Muscle of arm (tissue), 14 donors: ENCODE measurements around the gene SMARCE1. TPM values are rescaled to one million over a fixed set of nuclear protein-coding genes. Genes with fewer than 3 reads are reported as not detected.

ENCODE experiments used
- DNase-seq: peaks from one replicate; pipeline ENCODE4 v3.0.0-alpha.2; 2013
- long read RNA-seq, 11 donors: transcript quantifications; one replicate each; lab custom pipeline, GENCODE V29; 2026
- polyA plus RNA-seq, 12 donors: library from polyadenylated mRNA; unstranded; fragments of 120-200 nt; gene quantifications; one replicate each; pipeline ENCODE4 v1.2.1, GENCODE V29; 2013; ENCODE audit not compliant: insufficient read length in 12 of 12

Gene SMARCE1
- polyA plus RNA-seq = 100 to 1,000 TPM in 11 of 12 donors, not detected in 1; 112 to 222 (median 136) TPM
- long read RNA-seq, donor 1, full-length matches to known transcripts = 96 of 112 reads
- long read RNA-seq, donor 1, partial matches to known transcripts = 16 of 112 reads
- long read RNA-seq, donor 1, other reads (novel, unspliced or antisense) = 0 of 112 reads
- long read RNA-seq, donor 2, full-length matches to known transcripts = 73 of 79 reads
- long read RNA-seq, donor 2, partial matches to known transcripts = 6 of 79 reads
- long read RNA-seq, donor 2, other reads (novel, unspliced or antisense) = 0 of 79 reads
- long read RNA-seq, donor 3, full-length matches to known transcripts = 54 of 54 reads
- long read RNA-seq, donor 3, partial matches to known transcripts = 0 of 54 reads
- long read RNA-seq, donor 3, other reads (novel, unspliced or antisense) = 0 of 54 reads
- long read RNA-seq, donor 4, full-length matches to known transcripts = 49 of 54 reads
- long read RNA-seq, donor 4, partial matches to known transcripts = 5 of 54 reads
- long read RNA-seq, donor 4, other reads (novel, unspliced or antisense) = 0 of 54 reads
- long read RNA-seq, donor 5, full-length matches to known transcripts = 134 of 134 reads
- long read RNA-seq, donor 5, partial matches to known transcripts = 0 of 134 reads
- long read RNA-seq, donor 5, other reads (novel, unspliced or antisense) = 0 of 134 reads
- long read RNA-seq, donor 6, full-length matches to known transcripts = 81 of 81 reads
- long read RNA-seq, donor 6, partial matches to known transcripts = 0 of 81 reads
- long read RNA-seq, donor 6, other reads (novel, unspliced or antisense) = 0 of 81 reads
- long read RNA-seq, donor 7, full-length matches to known transcripts = 49 of 49 reads
- long read RNA-seq, donor 7, partial matches to known transcripts = 0 of 49 reads
- long read RNA-seq, donor 7, other reads (novel, unspliced or antisense) = 0 of 49 reads
- long read RNA-seq, donor 8, full-length matches to known transcripts = 118 of 118 reads
- long read RNA-seq, donor 8, partial matches to known transcripts = 0 of 118 reads
- long read RNA-seq, donor 8, other reads (novel, unspliced or antisense) = 0 of 118 reads
- long read RNA-seq, donor 9, full-length matches to known transcripts = 65 of 72 reads
- long read RNA-seq, donor 9, partial matches to known transcripts = 7 of 72 reads
- long read RNA-seq, donor 9, other reads (novel, unspliced or antisense) = 0 of 72 reads
- long read RNA-seq, donor 10, full-length matches to known transcripts = 75 of 94 reads
- long read RNA-seq, donor 10, partial matches to known transcripts = 19 of 94 reads
- long read RNA-seq, donor 10, other reads (novel, unspliced or antisense) = 0 of 94 reads
- long read RNA-seq, donor 11, full-length matches to known transcripts = 93 of 98 reads
- long read RNA-seq, donor 11, partial matches to known transcripts = 5 of 98 reads
- long read RNA-seq, donor 11, other reads (novel, unspliced or antisense) = 0 of 98 reads

DNA sequence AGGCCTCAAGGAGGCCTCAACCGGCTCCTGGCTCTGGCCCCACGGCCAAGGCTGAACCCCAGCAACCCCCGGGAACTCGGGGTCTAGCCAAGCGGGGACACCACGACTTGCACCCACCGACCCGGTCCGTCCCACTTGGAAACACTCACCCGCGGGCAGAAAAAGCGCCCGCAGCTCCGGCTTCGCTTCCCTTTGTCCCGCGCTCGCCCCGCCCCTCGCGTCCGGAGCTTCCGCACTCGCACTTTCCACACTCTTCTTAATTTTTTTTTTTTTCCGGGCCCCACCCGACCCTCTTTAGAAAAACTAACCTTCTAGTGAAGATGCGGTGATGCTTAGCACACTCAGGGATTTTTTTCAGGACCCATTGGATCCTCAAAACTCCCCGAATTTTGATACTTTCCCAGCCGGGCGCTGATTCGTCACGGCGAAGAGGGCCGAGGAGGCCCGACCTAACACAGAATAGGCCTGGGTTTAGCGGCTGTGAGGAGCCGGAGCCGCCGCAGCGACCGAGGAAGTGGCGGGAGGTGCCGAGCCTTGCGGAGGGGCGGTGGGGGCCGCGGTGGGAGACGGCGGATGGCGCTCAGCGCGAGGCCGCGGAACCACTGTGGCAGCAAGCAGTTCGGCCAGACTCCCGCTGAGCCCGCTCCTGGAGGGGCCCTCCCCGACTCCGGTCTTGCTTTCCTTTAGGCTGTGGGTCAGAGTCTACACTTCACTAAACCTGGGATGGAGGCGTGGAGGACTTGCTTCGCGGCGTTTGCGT is at the start of gene SMARCE1:
Gene SMARCE1, minus strand, starts transcription at position 195 of the 760 bp plus-strand sequence. CDS start 2,016 bp downstream, outside the sequence.
- DNase-seq = peak; percentile 87

DNA sequence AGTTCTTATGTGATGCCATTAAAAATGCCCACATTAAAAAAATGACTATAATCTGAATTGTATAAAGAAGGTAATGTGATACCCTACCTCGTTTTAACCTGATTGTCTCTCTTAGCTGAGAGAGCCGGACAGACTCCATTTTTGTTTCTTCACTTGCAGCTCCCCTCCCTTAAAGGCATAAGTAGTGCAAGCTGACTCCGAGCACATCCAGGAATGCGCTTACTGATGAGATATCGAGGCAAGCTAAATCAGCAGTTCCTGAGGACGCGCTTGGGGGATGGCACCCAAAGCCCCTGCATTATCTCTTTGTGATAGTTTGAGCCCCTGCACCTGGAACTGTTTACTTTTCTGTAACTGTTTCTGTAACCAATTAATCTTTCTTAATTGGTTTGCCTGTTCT is 49.7 kb upstream of the SMARCE1 start:
- DNase-seq = no peak

DNA sequence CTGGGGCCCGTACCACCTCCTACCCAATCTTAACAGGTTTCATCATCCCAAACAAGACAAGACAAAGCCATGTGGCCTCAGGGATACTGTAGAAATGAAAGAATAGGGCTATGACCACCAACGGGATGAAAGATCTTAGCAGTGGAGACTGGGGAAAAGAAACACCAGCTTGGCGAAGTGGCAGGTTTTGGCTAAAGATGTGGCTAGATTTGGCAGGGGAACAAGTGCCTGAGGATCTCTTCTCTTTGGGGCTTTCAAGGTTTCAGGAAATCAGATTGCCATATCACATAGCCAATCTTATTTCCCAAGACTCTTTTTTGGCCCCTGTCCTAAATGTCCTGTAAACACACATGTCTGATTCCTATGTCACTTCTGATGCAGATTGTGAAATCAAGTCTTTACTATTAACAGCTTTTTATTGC is 49.0 kb upstream of the SMARCE1 start:
- DNase-seq = no peak

DNA sequence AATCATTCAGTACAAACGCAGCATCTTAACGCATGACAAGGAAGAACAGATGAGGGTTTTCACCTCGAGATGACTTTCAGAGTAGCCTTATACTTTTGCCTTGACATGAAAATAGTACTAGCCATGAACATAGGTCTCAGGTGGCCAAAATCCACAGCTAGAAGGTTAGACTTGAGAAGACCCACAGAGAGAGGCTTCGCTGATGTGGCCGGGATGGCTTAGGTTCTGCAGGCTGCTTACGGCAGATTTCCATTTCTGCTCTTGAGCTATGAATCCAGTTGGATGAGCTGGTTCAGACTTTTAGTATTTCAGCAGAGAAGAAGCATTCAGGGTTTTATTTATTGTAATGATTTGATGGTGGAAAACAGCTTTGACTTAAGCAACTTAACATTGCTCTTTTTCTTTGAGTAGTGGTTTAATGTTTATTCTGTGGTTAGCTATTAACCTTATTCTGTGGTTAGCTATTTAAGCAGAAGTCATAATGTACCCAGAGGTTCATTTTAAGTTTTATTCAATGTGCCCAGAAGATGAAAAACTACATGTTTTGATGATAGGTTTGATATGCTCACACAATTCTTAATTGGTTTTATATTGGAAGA is 48.4 kb upstream of the SMARCE1 start:
- DNase-seq = no peak

DNA sequence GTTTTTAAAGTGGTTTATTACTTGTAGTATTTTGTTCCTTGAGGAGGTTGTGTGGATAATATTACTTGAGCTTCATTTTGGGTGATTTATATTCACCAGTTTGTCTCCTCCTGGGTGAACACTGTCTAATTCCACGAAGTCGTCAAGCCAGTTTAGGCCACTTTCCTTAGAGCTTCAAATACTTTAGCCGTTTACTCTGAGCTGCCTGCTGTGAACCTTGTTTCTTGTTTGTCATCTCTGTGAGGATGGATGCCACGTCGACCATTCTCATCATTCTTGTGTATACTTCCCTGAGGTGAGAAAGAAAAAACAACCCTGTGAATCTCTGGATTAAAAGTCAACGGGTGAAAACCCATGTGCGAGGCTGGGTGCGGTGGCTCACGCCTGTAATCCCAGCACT is 47.0 kb upstream of the SMARCE1 start:
- no peak for DNase-seq

DNA sequence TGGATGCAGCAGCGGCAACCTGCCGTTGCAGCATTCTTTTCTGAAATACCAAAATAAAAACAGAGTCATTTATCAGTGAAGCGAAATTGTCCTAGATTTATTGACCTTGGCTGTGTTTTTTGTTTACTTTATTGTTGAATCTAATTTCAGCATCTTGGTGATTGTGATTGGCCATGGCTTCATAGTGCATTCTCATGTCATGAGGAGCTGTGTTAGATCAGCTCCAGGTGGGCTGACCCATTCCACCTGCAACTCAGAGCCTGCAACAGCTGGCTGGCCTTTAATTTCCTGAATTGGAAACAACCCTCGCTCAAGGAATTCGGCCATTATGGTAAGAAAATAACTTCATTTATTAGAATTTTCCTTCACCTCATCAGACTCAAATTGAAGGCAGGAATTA is 39.5 kb upstream of the SMARCE1 start:
- DNase-seq = no peak

DNA sequence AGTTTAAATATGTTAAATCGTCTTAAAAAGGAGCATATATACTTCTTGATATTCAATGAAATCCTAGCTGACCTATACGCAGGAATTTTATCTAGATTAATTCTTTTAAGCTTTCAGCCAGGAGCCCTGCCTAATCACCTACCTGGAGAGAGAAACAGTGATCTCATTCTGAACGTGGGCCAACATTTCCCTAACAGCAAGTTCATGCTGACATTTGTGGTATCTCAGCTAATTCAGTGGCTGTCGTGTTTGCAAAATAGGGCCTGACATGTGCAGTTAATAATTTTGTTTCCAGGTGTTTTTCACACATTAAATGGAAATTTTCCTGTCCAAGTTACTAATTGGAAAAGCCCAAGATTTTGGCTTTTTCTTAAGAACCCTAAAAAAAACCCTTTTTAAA is 38.6 kb upstream of the SMARCE1 start:
- DNase-seq = no peak

DNA sequence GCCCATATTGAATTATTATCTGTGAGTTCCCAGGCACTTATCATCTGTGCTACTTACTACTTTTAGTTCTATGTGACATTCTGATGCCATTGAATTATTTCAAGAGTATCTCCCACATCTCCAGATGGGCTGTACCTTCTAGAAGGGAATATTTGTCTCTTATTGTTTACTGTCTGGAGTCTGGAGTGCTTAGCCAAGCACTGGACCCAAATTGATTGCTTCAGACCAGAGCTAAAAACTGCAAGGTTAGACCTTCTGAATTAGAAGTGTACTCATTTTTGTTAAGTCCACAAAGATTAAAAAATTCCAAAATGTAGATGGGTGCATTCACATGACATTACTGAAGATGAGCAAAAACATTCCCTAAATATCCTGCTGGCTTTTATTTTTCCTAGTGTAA is 33.4 kb upstream of the SMARCE1 start:
- no peak for DNase-seq

DNA sequence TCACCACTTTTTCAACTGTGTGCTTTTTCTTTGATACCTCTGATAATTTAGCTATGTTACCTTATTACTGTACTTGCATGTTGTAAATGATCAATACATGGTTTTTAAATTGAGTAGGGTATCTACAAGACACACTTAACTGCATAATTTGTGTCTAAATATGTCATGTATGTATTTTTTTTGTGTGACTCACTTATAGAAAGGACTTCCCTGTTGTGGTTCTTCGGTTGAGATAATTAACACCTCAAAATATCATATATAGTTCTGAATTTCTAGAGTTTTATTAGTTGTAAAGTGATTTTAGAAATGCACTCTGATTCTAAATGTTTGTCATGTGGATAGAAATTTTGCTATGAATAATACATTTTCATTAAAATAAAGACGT is 31.9 kb upstream of the SMARCE1 start:
- DNase-seq = no peak

DNA sequence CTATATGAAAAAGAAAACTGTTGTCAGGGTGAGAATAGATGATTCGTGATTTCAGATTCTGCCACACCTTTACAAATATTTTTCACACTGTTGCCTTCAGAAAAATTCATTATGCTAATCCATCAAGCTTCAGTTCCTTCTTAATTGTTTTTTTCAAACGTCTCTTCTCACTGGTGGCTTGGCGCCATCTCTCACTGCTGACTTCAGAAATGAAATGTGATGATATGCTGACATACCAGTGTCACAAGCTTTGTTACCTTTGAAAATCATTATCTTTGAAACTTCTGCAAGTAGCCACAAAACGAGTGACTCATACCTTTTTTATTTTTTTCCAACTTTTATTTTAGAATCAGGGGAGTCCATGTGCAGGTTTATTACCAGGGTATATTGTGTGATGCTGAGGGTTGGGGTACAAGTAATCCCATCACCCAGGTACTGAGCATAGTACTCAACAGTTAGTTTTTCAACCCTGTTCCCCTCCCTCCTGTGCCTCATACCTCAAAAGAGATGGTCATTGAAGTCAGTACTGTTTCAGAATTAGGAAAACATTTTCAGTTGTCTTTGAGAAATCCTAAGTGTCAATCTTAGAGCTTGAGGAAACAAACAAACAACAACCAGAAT is 31.4 kb upstream of the SMARCE1 start:
- no peak for DNase-seq

DNA sequence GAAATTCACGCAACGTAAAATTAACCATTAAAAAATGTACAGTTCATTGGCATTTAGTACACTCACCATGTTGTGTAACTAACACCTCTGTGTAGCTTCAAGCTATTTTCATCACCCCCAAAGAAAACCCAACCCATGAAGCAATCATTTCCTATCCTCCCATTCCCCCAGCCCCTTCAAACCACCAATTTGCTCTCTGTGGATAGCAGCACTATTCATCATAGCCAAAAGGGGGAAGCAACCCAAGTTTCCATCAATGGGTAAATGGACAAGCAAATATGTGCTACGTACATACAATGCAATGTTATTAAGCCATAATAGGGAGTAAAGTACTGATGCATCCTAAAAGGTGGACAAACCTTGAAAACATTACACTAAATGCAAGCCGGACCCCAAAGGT is 28.3 kb upstream of the SMARCE1 start:
- no peak for DNase-seq

DNA sequence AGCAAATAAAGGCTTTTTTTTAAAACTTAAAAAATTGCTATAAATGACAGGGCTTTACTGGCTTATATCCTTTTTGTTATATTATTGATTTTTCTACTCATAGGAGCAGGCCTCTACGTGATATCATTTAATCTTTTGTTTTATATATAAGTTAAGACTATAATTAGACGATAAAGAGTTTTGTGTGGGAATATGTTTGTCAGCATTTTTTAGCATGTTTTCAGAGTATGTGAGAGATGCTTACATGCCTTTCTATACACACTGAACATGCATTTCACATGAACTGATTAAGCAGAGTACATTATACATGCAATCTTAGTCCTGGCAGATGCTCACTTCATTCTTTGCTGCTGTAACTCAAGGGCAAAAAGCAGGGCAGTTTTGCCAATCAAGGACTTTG is 25.0 kb upstream of the SMARCE1 start:
- no peak for DNase-seq

DNA sequence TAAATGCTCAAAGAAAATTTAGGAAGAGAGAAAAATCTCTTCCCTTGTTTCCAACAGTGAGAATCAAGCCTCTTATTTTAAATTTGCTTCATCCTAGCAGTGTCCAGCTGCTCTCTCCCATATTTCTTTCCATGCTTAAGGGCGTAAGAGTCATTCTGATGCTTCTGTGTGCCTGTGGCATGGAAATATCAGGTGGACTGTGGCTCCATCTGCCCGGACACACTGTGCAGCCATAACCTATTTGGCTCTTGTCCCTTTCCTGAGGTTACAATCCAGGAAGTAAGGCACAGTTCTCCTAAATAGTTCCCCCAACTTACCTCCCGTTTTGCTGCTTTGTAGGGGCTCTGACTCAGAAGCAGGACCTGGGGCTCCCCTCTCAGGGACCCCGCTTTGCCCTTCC is 23.7 kb upstream of the SMARCE1 start:
- DNase-seq = no peak

DNA sequence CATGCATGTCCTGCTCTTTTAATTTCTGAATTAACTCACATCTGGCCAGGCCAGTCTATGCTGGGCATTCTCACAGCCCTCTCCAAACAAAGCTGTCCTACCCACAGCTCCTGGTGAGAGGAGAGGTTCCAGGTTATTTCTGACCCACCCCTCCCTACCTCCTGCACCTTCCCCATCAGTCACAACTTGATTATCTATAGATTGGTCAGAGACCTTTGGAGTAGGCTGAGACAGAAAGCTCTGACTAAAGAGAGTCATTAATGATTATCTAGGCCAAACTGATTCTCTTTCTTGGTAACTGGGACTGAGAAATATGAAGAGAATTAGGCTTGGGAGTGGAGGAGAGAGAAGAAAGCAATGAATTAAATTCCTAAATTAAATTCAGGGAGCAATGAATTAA is 18.7 kb upstream of the SMARCE1 start:
- no peak for DNase-seq

DNA sequence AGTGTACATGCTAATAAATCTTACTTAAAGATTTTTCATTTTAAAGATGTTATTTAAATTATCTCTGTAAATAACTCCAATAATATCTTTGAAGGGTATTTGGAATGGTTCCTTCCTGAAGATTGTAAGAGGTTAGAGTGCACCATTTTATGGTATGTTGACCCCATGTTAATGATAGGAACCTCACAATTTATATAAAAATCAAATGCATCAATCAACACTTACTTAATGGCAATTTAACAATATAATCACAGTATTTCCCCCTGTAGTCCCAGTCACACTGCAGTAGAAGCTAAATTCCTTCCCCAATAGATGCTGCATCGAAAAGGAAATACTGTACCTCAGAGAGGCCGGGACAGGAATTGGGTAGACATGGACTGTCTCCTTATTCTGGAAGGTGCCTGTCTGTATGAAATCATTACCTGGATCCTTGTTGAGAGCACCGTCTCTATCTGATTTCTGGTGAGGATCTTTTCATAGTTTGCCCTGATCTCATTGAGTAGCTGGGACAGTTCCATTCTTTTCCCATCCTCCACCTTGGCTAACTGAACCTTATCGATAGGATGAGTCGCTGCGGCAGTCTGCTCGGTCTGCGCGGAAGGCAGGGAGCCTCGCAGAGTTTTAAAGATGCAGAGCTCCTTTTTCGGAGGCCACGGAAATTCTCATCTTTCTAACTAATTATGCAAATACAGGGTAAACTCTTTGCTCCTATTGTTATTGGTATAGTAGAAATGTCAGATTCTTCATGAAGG is 17.1 kb upstream of the SMARCE1 start, which contains the start of gene KRT222:
Gene KRT222, minus strand, starts transcription at position 596 of the 752 bp plus-strand sequence. Its CDS starts 78 bp downstream, at position 518.
- DNase-seq = no peak

DNA sequence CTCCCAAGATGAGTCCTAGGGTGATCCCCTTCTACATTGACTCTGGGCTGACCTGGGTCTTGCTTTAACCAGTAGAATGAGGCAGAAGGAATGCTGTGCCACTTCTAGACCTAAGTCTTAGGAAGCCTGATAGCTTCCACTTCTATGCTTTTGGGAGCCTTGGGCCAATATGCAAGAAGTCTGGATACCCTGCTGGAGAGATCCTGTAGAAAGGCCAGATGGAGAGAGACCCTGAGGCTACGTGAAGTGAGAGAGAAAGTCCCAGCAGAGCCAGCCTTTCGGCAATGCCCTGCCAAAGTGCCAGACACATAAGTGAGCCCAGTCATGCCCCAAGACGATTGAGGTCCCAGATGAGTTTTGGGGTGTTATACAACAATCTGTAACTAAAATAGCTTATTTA is 15.6 kb upstream of the SMARCE1 start:
- no peak for DNase-seq

DNA sequence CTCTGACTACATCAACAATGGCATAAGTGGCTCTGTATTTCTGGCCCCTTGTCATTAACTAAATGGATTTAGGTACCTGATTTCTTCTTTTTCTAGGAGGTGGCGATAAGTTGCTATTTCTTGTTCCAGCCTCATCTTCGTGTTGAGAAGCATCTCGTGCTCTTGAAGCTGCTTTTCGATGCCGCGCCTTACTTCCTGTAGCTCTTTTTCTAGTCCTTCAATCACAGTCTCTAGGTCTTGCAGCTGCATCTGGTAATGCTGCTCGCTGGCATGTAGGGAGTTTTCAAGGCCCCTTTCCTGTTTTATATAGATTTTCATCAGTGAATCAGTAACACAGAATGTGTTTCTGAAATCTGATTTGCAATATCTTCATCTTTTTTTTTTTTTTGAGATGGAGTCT is 12.3 kb upstream of the SMARCE1 start:
- DNase-seq = no peak

DNA sequence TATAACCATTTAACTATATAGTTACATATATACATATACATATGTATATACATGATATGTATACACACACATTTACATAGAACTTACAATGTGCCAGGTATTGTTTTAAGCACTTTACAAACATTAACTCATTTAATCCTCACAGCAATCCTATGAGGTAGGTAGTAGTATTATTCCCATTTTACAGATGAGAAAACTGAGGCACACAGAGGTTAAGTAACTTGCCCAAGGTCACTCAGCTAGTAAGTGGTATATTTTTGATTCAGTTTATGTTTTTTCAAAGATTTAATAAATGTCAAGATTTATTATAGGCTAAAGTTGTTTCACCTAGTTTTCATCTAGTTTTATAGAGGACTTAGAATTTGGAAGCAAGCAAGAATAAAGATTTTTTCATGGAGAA is 10.8 kb upstream of the SMARCE1 start:
- no peak for DNase-seq

DNA sequence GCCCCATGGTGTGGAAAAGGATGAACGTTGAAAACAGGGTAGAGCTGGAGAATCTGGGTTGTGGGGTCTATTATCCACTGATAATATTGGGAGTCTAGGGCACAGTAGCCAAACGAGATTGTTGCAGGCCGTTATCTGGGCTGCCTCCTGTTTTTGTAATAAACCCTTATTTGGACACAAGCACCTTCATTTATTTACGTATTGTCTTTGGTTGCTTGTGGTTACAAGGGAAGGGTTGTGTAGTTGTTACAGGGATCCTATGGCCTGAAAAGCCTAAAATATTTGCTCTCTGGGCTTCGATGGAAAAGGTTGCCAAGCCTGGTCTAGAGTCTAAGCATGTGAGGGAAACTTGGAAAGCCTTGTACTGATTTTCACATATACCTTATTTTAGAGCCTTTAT is 4.3 kb upstream of the SMARCE1 start:
- DNase-seq = no peak
